ENCODE data around the gene FBXL13. TPM values are rescaled to one million over a fixed set of nuclear protein-coding genes. Genes with fewer than 3 reads are reported as not detected.
A peak's percentile ranks its signal among the peaks of the same experiment; 100 is the strongest.
"Not testable (repeated sequence)": the region's sequence is repeated elsewhere in the genome, so short reads cannot be mapped to it uniquely, and the experiment has no call there.

FBXL13 gene
- total and polyA plus RNA-seq, 2 experiments from 2014 or later, result 0.24 to 0.43 TPM

GRCh38 chr7:103114576-103115008, 40.0 kb upstream of the FBXL13 start:
- H3K27ac ChIP-seq, result no peak overlapping the region
- H3K27me3 ChIP-seq (replicated peaks; ENCODE audit: insufficient read depth), result no peaks in the 10 kb centered on the region
- H3F3A ChIP-seq (ENCODE audit: insufficient read depth), result peaks cover 14% of the 10 kb centered on the region
- no peaks in the 10 kb centered on the region for H3K9me2 ChIP-seq (ENCODE audit: insufficient read depth)
- in situ Hi-C loops (cut with MboI), result no loop called here
- no peak for TF ChIP-seq EZH2phosphoT487 (IDR thresholded peaks at IDR 0.05; ENCODE audit: insufficient read depth, low read depth)
- H3K79me2 ChIP-seq (ENCODE audit: insufficient read depth), result no peaks in the 10 kb centered on the region
- no peak overlapping the region for H3K4me2 ChIP-seq (ENCODE audit: unreplicated experiment)
- H3K9me3 ChIP-seq (ENCODE audit: low read depth), result no peaks in the 10 kb centered on the region
- H4K20me1 ChIP-seq (ENCODE audit: insufficient read depth), result no peaks in the 10 kb centered on the region
- DNase-seq, result no peak
- H3K9ac ChIP-seq, result no peak overlapping the region
- H3K4me3 ChIP-seq, result no peak overlapping the region
- H3K4me1 ChIP-seq (ENCODE audit: insufficient read depth), result peaks cover 15% of the 10 kb centered on the region
- H3K36me3 ChIP-seq (ENCODE audit: low read depth), result no peaks in the 10 kb centered on the region
- 69 to 94% methylated on average over 1 of the region's 1 CpG for WGBS, 2 experiments (ENCODE audit: low coverage in 1 of 2, low lambda C conversion rate in 2 of 2, missing lambda C conversion rate in 2 of 2)
- no peak overlapping the region for H2AFZ ChIP-seq

- TF ChIP-seq EZH2 (IDR thresholded peaks at IDR 0.05; ENCODE audit: insufficient read depth, poor library complexity, severe bottlenecking) (no peak), EZH2phosphoT487 (IDR thresholded peaks at IDR 0.05; ENCODE audit: insufficient read depth, low read depth) (no peak)
- no peaks in the 10 kb centered on the region for H3K36me3 ChIP-seq (ENCODE audit: low read depth)
- no peak overlapping the region for H3K4me3 ChIP-seq
- H3K9me3 ChIP-seq (ENCODE audit: low read depth), result no peaks in the 10 kb centered on the region
- in situ Hi-C loops (cut with MboI), result no loop called here
- peaks cover 14% of the 10 kb centered on the region for H3F3A ChIP-seq (ENCODE audit: insufficient read depth)
- H3K27ac ChIP-seq, result peak overlapping the region; percentile 28
- H3K79me2 ChIP-seq (ENCODE audit: insufficient read depth), result no peaks in the 10 kb centered on the region
- H3K4me1 ChIP-seq (ENCODE audit: insufficient read depth), result peaks cover 15% of the 10 kb centered on the region
- no peaks in the 10 kb centered on the region for H4K20me1 ChIP-seq (ENCODE audit: insufficient read depth)
- H2AFZ ChIP-seq, result no peak overlapping the region
- DNase-seq, result peak; percentile 94
- no peaks in the 10 kb centered on the region for H3K27me3 ChIP-seq (replicated peaks; ENCODE audit: insufficient read depth)
- no peak overlapping the region for H3K9ac ChIP-seq
- peak overlapping the region; percentile 54 for H3K4me2 ChIP-seq (ENCODE audit: unreplicated experiment)
- 53 to 54% methylated on average over 2 of the region's 2 CpGs for WGBS, 2 experiments (ENCODE audit: low coverage in 1 of 2, low lambda C conversion rate in 2 of 2, missing lambda C conversion rate in 2 of 2)
- no peaks in the 10 kb centered on the region for H3K9me2 ChIP-seq (ENCODE audit: insufficient read depth)
These were observed 38.6 kb upstream of the FBXL13 start for GRCh38 chr7:103113164-103113563.

GRCh38 chr7:103106703-103107070, 32.1 kb upstream of the FBXL13 start:
- H2AFZ ChIP-seq; DNase-seq; H3K9me3 ChIP-seq (ENCODE audit: low read depth); H3K36me3 ChIP-seq (ENCODE audit: low read depth); H3K27me3 ChIP-seq (replicated peaks; ENCODE audit: insufficient read depth); H3K9ac ChIP-seq; H3K79me2 ChIP-seq (ENCODE audit: insufficient read depth); H3F3A ChIP-seq (ENCODE audit: insufficient read depth); H3K4me3 ChIP-seq; in situ Hi-C loops (cut with MboI); H4K20me1 ChIP-seq (ENCODE audit: insufficient read depth); H3K27ac ChIP-seq; H3K4me2 ChIP-seq (ENCODE audit: unreplicated experiment); H3K4me1 ChIP-seq (ENCODE audit: insufficient read depth); H3K9me2 ChIP-seq (ENCODE audit: insufficient read depth): not testable (repeated sequence)
- WGBS, 2 experiments (ENCODE audit: low coverage in 1 of 2, low lambda C conversion rate in 2 of 2, missing lambda C conversion rate in 2 of 2), result 70 to 74% methylated on average over 6 of the region's 6 CpGs

- in situ Hi-C loops (cut with MboI), result no loop called here
- Histone ChIP-seq H3K27ac (no peak overlapping the region), H3K4me1 (ENCODE audit: insufficient read depth) (no peaks in the 10 kb centered on the region), H2AFZ (no peak overlapping the region), H3K9me2 (ENCODE audit: insufficient read depth) (no peaks in the 10 kb centered on the region), H3K4me3 (no peak overlapping the region), H3K36me3 (ENCODE audit: low read depth) (peaks cover 9% of the 10 kb centered on the region; the same call in 1 of the 2 replicates), H3K9me3 (ENCODE audit: low read depth) (no peaks in the 10 kb centered on the region), H3K79me2 (ENCODE audit: insufficient read depth) (no peaks in the 10 kb centered on the region), H3K27me3 (replicated peaks; ENCODE audit: insufficient read depth) (no peaks in the 10 kb centered on the region), H3K9ac (no peak overlapping the region), H3K4me2 (ENCODE audit: unreplicated experiment) (no peak overlapping the region), H4K20me1 (ENCODE audit: insufficient read depth) (no peaks in the 10 kb centered on the region), H3F3A (ENCODE audit: insufficient read depth) (no peaks in the 10 kb centered on the region)
- no peak for TF ChIP-seq EZH2phosphoT487 (IDR thresholded peaks at IDR 0.05; ENCODE audit: insufficient read depth, low read depth)
- DNase-seq, result no peak
- WGBS, 2 experiments (ENCODE audit: low coverage in 1 of 2, low lambda C conversion rate in 2 of 2, missing lambda C conversion rate in 2 of 2), result 78 to 82% methylated on average over 12 of the region's 12 CpGs
These were observed 31.6 kb upstream of the FBXL13 start for GRCh38 chr7:103106005-103106702.

DNA sequence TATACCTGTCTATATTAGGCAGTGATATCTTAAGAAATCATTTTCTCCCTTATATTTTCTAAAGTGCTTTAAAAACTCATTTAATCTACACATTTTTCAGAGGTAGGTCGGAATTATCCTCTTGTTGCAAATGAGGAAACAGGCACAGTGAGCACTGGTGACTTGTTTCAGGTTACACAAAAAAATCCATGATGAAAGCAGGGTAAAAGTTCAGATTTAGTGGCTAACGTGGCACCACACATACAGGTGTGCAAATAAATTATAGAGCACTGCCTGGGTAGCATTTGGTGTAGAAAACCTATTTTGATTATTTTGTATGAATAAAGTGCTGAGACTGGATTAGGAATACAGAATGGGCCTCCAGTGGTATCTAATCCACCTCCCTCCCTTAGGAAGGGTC, 26.9 kb upstream of the FBXL13 start:
- Histone ChIP-seq H3K9ac (no peak overlapping the region), H3K4me1 (ENCODE audit: insufficient read depth) (no peaks in the 10 kb centered on the region), H3K79me2 (ENCODE audit: insufficient read depth) (no peaks in the 10 kb centered on the region), H3K4me3 (no peak overlapping the region), H3K9me2 (ENCODE audit: insufficient read depth) (no peaks in the 10 kb centered on the region), H3F3A (ENCODE audit: insufficient read depth) (no peaks in the 10 kb centered on the region), H4K20me1 (ENCODE audit: insufficient read depth) (no peaks in the 10 kb centered on the region), H3K4me2 (ENCODE audit: unreplicated experiment) (no peak overlapping the region), H3K9me3 (ENCODE audit: low read depth) (no peaks in the 10 kb centered on the region), H3K27ac (no peak overlapping the region), H3K27me3 (replicated peaks; ENCODE audit: insufficient read depth) (no peaks in the 10 kb centered on the region), H2AFZ (no peak overlapping the region), H3K36me3 (ENCODE audit: low read depth) (peaks cover 30% of the 10 kb centered on the region)
- 48 to 52% methylated on average over 2 of the region's 2 CpGs for WGBS, 2 experiments (ENCODE audit: low coverage in 1 of 2, low lambda C conversion rate in 2 of 2, missing lambda C conversion rate in 2 of 2)
- no peak for TF ChIP-seq EZH2 (IDR thresholded peaks at IDR 0.05; ENCODE audit: insufficient read depth, poor library complexity, severe bottlenecking)
- no peak for TF ChIP-seq EZH2phosphoT487 (IDR thresholded peaks at IDR 0.05; ENCODE audit: insufficient read depth, low read depth)
- in situ Hi-C loops (cut with MboI), result no loop called here
- DNase-seq, result no peak

Measured in GM23248 (cell line).